Activated effector memory CD4-positive, alpha-beta T cell treated with Interleukin-2 at 50 U/mL for 16 hours (primary cell): ENCODE data around the gene MRI1.
"Not testable (repeated sequence)": the region's sequence is repeated elsewhere in the genome, so short reads cannot be mapped to it uniquely, and the experiment has no call there.

Source experiments
- DNase-seq: peaks from one replicate; pipeline ENCODE4 v3.0.0-alpha.2; 2020

The MRI1 gene

GRCh38 chr19:13762635-13763235 is 1.6 kb upstream of the MRI1 start:
- DNase-seq = no peak

GRCh38 chr19:13763265-13763664 is 1.1 kb upstream of the MRI1 start:
- DNase-seq = no peak

DNA sequence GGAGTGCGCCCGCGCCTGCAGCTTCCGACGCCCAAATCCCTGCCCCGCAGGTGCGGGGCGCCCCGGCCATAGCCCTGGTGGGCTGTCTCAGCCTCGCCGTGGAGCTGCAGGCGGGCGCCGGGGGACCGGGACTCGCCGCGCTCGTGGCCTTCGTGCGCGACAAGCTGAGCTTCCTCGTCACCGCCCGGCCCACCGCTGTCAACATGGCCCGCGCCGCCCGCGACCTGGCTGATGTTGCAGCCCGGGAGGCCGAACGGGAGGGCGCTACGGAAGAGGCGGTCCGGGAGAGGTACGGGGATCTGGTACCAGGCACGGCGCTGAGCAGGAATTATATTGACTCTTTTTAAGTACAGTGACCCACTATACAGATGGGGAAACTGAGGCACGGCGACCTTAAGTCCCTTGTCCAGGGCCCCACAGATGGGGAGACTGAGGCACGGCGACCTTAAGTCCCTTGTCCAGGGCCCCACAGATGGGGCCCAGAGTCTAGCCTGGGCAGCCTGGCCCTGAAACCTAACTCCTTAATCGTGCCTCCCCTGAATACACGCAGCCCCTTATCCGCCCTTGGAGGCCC is 586 bp downstream of the MRI1 start:
- DNase-seq = peak; percentile 16

DNA sequence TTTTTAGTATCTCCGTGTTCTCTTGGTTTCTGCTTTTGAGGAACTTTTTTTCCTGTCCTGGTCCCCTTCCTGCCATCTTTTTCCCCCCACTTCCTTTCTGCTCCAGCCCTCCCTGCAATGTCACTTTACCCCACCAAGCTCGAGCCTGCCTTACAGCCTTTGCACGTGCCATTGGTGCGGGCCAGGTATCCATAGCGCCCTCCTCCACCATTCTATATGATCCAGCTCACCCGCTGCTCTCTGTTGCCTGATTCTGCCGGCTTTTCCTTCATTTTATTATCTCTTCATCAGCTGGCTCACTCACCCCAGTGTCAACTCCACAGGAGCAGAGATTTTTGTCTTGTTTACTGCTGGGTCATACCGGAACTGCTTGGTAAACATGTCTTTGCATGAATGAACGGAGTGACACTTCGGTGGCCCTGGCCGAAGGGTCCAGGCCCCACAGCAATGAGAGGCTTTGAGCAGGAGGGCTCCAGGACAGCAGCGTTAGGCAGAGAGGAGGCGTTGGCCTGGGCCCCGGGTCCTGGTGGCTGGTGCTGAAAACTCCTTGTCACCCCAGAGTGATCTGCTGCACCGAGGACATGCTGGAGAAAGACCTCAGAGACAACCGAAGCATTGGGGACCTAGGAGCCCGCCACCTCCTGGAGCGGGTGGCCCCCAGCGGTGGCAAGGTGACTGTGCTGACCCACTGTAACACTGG is 1.2 kb downstream of the MRI1 start:
- DNase-seq = no peak

DNA sequence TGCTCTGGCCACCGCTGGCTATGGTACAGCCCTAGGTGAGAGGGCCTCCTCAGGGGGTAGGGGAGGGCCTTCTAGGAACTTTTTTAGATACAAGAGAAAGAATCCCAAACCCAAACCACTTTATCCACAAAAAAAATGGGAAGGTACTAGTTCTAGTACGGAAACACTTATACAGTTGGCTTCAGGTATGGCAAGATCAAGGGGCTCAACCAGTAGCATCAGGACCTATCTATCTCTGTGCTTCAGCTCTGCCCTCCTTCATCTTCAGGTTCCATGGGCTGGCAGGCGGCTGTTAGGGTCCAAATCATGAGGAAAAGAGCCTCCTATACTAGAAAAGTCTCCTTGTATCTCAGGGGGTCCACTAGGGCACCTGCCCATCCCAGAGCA is 1.8 kb downstream of the MRI1 start:
- no peak for DNase-seq

DNA sequence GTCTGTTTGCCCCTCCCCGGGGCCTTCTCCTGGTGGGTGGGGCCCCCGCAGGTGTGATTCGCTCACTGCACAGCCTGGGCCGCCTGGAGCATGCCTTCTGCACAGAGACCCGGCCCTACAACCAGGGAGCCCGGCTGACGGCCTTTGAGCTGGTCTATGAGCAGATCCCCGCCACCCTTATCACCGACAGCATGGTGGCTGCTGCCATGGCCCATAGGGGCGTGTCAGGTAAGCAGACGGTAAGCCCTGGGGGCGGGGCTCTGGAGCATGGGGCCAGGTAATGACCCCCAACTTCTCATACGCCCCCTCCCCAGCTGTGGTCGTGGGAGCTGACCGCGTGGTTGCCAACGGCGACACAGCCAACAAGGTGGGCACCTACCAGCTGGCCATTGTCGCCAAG is 4.2 kb downstream of the MRI1 start:
- DNase-seq = no peak

DNA sequence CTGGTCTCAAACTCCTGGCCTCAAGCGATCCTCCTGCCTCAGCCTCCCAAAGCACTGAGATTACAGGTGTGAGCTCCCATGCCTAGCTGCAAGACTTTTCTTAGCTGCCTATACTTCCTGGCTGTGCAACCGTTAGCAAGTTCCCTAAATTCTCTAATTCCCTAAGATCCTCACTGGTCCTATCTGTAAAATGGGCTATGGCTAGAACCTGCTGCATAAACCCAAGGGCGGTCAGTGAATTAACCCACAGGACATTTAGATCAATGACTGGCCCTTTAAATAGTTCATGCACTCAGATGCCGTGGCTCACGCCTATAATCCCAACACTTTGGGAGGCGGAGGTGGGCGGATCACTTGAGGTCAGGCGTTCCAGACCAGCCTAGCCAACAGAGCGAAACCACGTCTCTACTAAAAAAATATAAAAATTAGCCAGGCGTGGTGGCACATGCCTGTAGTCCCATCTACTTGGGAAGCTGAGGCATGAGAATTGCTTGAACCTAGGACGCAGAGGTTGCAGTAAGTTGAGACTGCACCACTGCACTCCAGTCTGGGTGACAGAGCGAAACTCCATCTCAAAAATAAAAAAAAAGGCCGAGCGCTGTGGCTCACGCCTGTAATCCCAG is 5.8 kb downstream of the MRI1 start:
- DNase-seq = no peak

- peak; percentile 84 for DNase-seq
These were observed 10.2 kb downstream of the MRI1 start, which contains the start of gene C19orf53 for GRCh38 chr19:13774217-13775191. TSS of gene C19orf53 (plus strand) at chr19:13774456. CDS start at chr19:13774478, 22 bp downstream.

DNA sequence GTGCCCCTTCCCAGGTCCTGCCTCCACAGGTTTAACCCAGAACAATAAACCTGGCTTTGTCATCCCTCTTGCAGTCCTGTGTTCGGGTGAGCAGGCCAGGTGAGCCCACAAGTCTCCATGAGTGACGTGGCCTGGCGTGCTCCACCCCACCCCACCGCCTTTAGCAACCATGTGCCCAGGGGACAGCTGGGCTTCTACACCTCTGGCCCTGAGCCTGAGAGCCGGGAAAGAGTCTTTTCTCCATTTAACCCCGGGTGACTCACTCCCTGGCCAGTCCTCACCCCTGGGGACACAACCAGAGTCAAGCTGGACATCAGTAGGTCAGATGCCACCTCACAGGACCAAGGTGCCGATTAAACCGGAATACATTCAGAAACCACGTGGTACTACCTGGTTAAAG is 14.1 kb downstream of the MRI1 start:
- DNase-seq = no peak

DNA sequence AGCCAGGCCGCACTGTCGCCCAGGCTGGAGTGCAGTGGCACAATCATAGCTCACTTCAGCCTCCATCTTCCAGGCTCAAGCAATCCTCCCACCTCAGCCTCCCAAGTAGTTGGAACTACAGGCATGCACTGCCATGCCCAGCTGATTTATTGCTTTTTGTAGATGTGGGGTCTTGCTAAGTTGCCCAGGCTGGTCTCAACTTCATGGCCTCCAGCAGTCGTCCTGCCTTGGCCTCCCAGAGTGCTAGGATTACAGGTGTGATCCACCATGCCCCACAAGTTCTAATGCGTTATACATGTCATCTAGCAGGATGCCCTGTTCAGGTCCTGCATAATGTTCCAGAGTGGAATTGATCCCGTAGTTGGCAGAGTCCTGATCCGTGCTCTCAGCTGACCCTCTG is 14.5 kb downstream of the MRI1 start:
- no peak for DNase-seq

GRCh38 chr19:13779794-13780193 is 15.5 kb downstream of the MRI1 start:
- not testable (repeated sequence) for DNase-seq

DNA sequence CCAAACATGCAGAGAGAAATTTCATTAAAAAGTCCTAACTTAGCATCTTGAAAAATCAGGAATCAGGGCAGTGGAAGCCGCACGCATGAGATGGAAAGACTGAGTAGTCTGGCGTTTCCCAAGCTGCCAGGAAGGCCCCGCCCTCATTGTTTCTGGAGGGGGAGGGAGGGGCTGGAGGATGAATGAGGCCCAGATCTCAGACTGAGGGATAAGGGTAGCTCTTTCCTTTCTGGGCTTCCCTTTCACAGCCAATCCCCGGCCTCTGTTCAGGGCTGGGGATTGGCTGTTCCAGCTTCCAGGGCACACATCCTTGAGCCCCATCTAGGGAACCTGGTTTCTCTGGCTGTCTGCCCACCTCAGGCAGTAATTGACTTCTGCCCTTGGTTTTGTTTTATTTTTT is 17.2 kb downstream of the MRI1 start:
- no peak for DNase-seq

DNA sequence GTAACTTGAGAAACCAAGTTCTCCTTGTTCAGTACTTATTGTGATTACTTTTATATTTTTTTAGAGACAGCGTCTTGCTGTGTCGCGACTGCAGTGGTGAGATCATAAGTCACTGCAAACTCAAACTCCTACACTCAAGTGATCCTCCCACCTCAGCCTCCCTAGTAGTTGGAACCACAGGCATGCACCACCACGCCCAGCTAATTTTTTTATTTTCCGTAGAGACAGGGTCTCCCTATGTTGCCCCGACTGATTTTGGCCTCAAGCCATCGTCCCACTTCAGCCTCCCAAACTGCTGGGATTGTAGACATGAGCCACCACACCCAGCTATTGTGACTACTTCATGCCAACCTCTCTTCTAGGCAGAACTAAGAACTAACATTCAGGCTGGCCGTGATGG is 18.2 kb downstream of the MRI1 start:
- DNase-seq = no peak

DNA sequence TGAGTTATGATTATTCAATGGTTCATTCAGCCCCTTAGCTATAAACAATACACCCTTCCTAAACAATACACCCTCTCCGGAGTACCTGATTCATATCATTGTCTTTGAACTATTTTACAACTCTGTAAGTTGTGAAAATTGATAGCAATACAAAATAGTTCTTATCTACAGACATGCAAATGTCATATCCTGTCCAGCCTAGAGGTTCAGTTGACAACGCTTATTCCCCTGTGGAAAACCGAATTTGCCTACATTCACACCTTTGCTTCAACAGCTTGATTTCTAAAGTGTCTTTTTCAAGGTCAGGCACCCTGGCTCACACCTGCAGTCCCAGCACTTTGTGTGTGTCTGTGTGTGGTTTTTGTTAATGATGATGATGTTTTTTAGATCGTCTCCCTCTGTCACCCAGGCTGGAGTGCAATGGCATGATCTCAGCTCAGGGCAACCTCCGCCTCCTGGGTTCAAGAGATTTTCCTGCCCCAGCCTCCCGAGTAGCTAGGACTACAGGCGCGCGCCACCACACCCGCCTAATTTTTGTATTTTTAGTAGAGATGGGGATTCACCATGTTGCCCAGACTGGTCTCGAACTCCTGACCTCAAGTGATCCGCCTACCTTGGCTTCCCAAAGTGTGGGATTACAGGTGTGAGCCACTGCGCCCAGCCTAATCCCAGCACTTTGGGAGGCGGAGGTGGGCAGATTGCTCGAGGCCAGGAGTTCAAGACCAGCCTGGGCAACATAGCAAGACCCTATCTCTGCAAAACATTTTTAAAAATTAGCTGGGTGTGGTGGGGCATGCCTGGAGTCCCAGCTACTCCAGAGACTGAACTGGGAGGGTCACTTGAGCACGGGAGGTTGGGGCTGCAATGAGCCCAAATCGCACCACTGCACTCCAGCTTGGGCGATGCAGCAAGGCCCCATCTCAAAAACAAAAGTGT is 19.5 kb downstream of the MRI1 start:
- DNase-seq = no peak

DNA sequence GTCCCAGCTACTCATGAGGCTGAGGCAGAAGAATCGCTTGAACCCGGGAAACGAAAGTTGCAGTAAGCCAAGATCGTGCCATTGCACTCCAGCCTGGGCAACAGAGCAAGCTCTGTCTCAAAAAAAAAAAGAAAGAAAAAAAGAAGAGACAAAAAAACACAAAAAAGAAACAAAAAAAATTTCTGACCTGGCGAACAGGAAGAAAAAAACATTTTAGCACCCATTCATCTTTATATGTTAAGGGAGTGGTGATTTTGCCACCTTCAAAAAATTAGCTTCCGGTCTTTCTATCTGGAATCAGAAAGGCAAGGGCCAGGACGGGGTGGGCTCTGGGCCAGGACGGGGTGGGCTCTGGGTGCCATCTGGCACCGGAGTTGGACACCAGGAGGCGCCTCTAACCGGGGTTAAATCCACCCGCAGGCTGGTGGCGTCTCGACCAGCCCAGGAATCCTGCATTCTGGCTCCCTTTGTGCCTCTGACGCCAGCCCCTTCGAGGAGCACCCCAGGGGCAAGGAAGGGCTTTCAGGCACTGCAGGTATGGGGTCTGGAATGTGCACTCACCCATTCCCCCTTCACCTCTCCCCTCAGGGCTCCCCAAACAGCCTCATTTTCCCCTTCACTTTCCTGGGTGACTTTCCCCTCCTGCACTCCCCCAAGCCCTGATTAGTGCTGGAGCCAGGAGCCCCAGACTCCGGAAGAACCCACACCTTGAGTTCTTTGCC is 20.6 kb downstream of the MRI1 start:
- peak; percentile 62 for DNase-seq

- DNase-seq = peak; percentile 33
These were observed 24.7 kb downstream of the MRI1 start for GRCh38 chr19:13788991-13789390.

DNA sequence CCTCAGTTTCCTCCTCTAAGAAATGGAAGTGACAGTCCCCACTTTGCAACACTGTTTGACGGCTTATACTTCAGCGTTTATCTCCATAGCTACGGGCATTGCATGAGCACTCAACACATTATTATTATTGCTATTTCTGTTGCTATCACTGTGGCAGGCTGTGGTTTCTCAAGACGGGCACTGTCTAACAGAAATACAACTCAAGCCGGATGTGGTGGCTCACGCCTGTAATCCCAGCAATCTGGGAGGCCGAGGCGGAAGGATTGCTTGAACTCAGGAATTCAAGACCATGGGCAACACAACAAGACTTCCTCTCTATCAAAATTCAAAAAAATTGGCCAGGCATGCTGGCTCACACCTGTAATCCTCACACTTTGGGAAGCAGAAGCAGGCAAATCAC is 26.0 kb downstream of the MRI1 start:
- no peak for DNase-seq

GRCh38 chr19:13793317-13793716 is 29.0 kb downstream of the MRI1 start:
- DNase-seq = not testable (repeated sequence)

- DNase-seq = no peak
These were observed 30.1 kb downstream of the MRI1 start for GRCh38 chr19:13794398-13794756.

GRCh38 chr19:13794757-13795589 is 30.7 kb downstream of the MRI1 start, which contains the start of gene ZSWIM4:
TSS of gene ZSWIM4 (plus strand) at chr19:13795443. CDS start at chr19:13795649, 206 bp downstream.
- peak; percentile 90 for DNase-seq
